IPS-18a (cell line): ENCODE measurements around the gene MCOLN1.

Experiments
- H3K27ac ChIP-seq: one replicate; pipeline ENCODE4 v1.5.1; 2013; ENCODE audit warnings: low read length
- H3K27me3 ChIP-seq: one replicate; pipeline ENCODE4 v1.6.1; 2013; ENCODE audit warnings: mild to moderate bottlenecking, low read length; ENCODE audit not compliant: control insufficient read depth, insufficient read depth
- H3K36me3 ChIP-seq: one replicate; pipeline ENCODE4 v1.6.1; 2013; ENCODE audit warnings: low read depth, low read length; ENCODE audit not compliant: control insufficient read depth
- H3K4me1 ChIP-seq: one replicate; pipeline ENCODE4 v1.6.1; 2013; ENCODE audit warnings: low read depth, low read length; ENCODE audit not compliant: control insufficient read depth
- H3K4me3 ChIP-seq: one replicate; pipeline ENCODE4 v1.5.1; 2013; ENCODE audit warnings: low read length
- H3K9ac ChIP-seq: one replicate; pipeline ENCODE4 v1.6.1; 2013; ENCODE audit warnings: mild to moderate bottlenecking, low read length, moderate library complexity
- H3K9me3 ChIP-seq: one replicate; pipeline ENCODE4 v1.6.1; 2013; ENCODE audit warnings: low read depth, low read length; ENCODE audit not compliant: control insufficient read depth

MCOLN1 gene

GRCh38 chr19:7505288-7505681, 17.1 kb upstream of the MCOLN1 start:
- Histone ChIP-seq H3K36me3 (no peaks in the 10 kb centered on the region), H3K27me3 (peaks cover 20% of the 10 kb centered on the region), H3K4me3 (peak overlapping the region; percentile 51), H3K27ac (no peak overlapping the region), H3K9ac (no peak overlapping the region), H3K9me3 (no peaks in the 10 kb centered on the region), H3K4me1 (peaks cover 3% of the 10 kb centered on the region)

GRCh38 chr19:7505682-7506384, 16.6 kb upstream of the MCOLN1 start:
- Histone ChIP-seq H3K9me3 (no peaks in the 10 kb centered on the region), H3K9ac (no peak overlapping the region), H3K4me3 (peak overlapping the region; percentile 51), H3K27me3 (peaks cover 15% of the 10 kb centered on the region), H3K27ac (no peak overlapping the region), H3K36me3 (no peaks in the 10 kb centered on the region), H3K4me1 (peaks cover 3% of the 10 kb centered on the region)

- no peaks in the 10 kb centered on the region for H3K36me3 ChIP-seq
- H3K4me3 ChIP-seq, result peak overlapping the region; percentile 32
- no peak overlapping the region for H3K27ac ChIP-seq
- H3K9ac ChIP-seq, result no peak overlapping the region
- H3K27me3 ChIP-seq, result peaks cover 10% of the 10 kb centered on the region
- no peaks in the 10 kb centered on the region for H3K9me3 ChIP-seq
- peaks cover 3% of the 10 kb centered on the region for H3K4me1 ChIP-seq
These were observed 15.8 kb upstream of the MCOLN1 start for GRCh38 chr19:7506385-7507328.

GRCh38 chr19:7507884-7508283, 14.5 kb upstream of the MCOLN1 start:
- Histone ChIP-seq H3K27ac (no peak overlapping the region), H3K27me3 (peaks cover 8% of the 10 kb centered on the region), H3K4me3 (no peak overlapping the region), H3K4me1 (peaks cover 3% of the 10 kb centered on the region), H3K9ac (no peak overlapping the region), H3K9me3 (no peaks in the 10 kb centered on the region), H3K36me3 (no peaks in the 10 kb centered on the region)

- no peaks in the 10 kb centered on the region for H3K9me3 ChIP-seq
- no peaks in the 10 kb centered on the region for H3K36me3 ChIP-seq
- H3K4me3 ChIP-seq, result no peak overlapping the region
- no peak overlapping the region for H3K9ac ChIP-seq
- no peak overlapping the region for H3K27ac ChIP-seq
- H3K27me3 ChIP-seq, result peaks cover 8% of the 10 kb centered on the region
- peaks cover 3% of the 10 kb centered on the region for H3K4me1 ChIP-seq
These were observed 12.8 kb upstream of the MCOLN1 start for GRCh38 chr19:7509625-7510024.

- Histone ChIP-seq H3K27me3 (no peaks in the 10 kb centered on the region), H3K36me3 (no peaks in the 10 kb centered on the region), H3K9me3 (no peaks in the 10 kb centered on the region), H3K4me1 (peaks cover 16% of the 10 kb centered on the region), H3K27ac (no peak overlapping the region), H3K9ac (no peak overlapping the region), H3K4me3 (no peak overlapping the region)
These were observed 10.0 kb upstream of the MCOLN1 start for GRCh38 chr19:7512400-7512851.

- Histone ChIP-seq H3K9ac (no peak overlapping the region), H3K27me3 (no peaks in the 10 kb centered on the region), H3K9me3 (no peaks in the 10 kb centered on the region), H3K4me3 (no peak overlapping the region), H3K4me1 (peaks cover 12% of the 10 kb centered on the region), H3K27ac (no peak overlapping the region), H3K36me3 (no peaks in the 10 kb centered on the region)
These were observed 8.4 kb upstream of the MCOLN1 start for GRCh38 chr19:7513809-7514642.

GRCh38 chr19:7515110-7515644, 7.2 kb upstream of the MCOLN1 start:
- Histone ChIP-seq H3K4me1 (peaks cover 12% of the 10 kb centered on the region), H3K36me3 (peaks cover 3% of the 10 kb centered on the region), H3K4me3 (peak overlapping the region; percentile 57), H3K9me3 (no peaks in the 10 kb centered on the region), H3K27me3 (no peaks in the 10 kb centered on the region), H3K27ac (peak overlapping the region; percentile 93), H3K9ac (peak overlapping the region; percentile 88)

- Histone ChIP-seq H3K9me3 (no peaks in the 10 kb centered on the region), H3K27ac (peak within 1 kb of the TSS; percentile 93), H3K4me3 (peak within 1 kb of the TSS; percentile 78), H3K4me1 (peaks cover 12% of the 10 kb centered on the region), H3K36me3 (peaks cover 3% of the 10 kb centered on the region), H3K27me3 (no peaks in the 10 kb centered on the region), H3K9ac (peak within 1 kb of the TSS; percentile 88)
These were observed 6.7 kb upstream of the MCOLN1 start, which contains the start of gene ZNF358 for GRCh38 chr19:7515645-7516151. Gene ZNF358 (plus strand): TSS chr19:7516103. CDS start chr19:7519243, 3,140 bp downstream.

GRCh38 chr19:7516333-7516732, 6.1 kb upstream of the MCOLN1 start:
- H3K27me3 ChIP-seq, result no peaks in the 10 kb centered on the region
- H3K4me3 ChIP-seq, result peak overlapping the region; percentile 78
- H3K9ac ChIP-seq, result peak overlapping the region; percentile 85
- no peak overlapping the region for H3K27ac ChIP-seq
- H3K4me1 ChIP-seq, result peaks cover 12% of the 10 kb centered on the region
- peaks cover 3% of the 10 kb centered on the region for H3K36me3 ChIP-seq
- H3K9me3 ChIP-seq, result no peaks in the 10 kb centered on the region
